T1000 (cell line): ENCODE results near the gene LRMDA.

ENCODE experiments used
- DNase-seq: peaks from one replicate; lab custom pipeline; 2025; ENCODE audit warnings: mixed read lengths; lab: John Stamatoyannopoulos, UW

LRMDA gene

DNA sequence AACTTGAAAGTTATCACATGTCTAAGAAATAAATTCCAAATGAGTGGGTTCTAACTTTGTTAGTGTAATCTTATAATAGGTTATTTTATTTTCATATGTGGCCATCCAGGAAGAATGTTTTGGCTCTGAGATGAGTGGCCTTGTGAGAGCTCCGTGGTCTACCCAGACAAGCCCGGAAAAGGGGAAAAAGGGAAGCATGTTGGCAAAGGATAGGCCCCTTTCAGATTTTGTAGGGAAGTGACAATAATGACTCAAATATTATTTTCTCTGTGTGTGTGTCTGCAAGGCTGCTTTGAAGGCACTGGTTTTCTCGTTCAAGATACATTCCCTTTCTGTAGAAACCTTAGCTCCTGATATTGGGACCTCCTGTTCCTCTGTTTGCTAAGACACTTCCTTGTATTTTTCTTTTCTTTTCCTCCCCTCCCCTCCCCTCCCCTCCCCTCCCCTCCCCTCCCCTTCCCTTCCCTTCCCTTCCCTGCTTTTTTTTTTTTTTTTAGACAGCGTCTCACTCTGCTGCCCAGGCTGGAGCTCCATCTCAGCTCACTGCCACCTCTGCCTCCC is 240.8 kb downstream of the LRMDA start:
- no peak for DNase-seq

DNA sequence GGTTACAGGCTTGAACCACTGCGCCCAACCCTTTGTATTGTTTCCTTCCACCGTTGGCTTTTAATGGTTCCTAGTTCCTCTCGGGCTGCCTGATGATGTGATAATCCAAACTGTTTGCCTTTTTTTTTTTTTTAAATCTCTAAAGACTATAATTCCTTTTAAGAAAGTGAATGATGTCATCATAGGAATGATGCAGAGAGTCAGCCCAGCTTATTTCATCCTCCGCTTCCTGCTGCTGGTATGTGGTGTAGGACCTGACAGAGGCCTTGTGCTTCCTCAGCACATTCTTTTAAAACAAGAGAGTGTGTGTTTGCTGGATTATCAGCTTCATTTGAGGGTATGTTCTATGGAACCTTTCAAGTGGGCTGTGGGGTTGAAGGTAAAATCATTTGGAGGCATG is 241.4 kb downstream of the LRMDA start:
- no peak for DNase-seq

DNA sequence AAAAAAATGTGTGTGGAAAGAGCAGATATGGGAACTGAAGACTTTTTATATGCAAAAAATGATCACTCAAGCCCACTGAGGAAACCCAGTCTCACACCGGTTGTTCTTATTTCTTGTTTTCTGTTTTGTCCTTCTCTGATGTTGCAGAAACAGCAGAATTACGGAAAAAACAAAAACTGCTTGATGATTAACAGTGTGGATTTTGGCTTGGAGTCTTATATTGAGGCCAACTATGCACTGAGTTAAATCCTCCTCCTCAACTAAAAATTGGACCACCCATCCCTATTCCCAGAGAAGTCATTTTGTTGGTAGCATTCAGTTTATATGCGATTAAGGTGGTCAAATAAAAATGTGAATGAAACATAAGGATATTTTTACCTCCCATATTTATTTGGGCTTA is 246.1 kb downstream of the LRMDA start:
- no peak for DNase-seq

DNA sequence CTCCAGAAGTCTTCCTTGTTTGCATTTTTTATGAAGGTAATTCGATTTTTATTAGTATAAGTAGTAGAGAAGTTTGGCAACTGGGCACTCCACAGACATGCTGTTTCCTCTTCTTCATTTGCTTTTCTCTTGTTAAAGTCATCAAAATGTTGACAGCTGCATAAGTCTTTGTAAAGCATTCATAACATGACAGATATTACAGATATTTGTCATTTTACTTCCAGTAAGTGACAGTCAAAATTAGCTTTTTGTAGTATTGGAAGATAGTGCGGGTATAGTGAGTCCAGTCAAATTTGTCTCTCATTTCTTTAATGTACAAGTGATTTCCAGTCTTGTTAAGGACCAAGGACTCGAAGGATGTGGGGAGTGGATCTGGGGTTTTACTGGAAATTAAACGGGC is 247.1 kb downstream of the LRMDA start:
- DNase-seq: no peak

DNA sequence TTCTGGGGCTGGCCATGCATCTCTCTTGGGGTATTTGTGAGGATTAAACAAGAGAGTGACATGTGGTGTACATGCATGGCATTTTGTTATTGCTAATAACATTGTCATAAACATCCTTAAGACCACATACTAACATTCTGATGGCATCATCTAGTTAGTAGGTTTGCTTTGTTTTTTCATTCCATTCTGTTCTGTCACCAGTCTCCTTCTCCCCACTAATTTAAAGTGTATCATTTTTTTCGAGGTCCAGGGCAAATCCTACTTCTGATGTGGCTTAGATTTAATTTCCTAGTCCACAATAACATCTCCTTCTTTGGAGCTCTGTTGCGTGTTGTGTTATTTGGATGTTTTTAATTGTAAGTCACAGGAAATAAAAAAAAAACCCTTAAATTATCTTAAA is 248.1 kb downstream of the LRMDA start:
- DNase-seq: no peak

DNA sequence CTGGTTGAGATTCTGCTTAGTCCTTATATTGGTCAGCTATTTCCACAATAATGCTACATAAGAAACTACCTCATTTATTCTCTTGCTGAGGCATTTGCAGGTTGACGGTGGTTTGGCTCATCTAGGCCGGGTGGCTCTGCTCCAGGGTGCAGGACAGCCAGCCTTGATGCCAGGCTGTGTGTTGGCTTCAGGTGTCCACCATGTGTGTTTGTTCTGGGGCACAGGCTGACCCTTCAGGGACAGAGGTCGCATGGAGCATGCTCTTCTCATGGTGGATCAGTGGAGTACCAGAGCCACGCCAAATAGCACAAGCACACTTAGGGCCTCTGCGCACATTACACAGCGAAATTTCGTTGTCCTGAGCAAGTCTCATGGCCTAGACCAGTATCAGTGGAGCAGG is 249.9 kb downstream of the LRMDA start:
- DNase-seq: no peak

DNA sequence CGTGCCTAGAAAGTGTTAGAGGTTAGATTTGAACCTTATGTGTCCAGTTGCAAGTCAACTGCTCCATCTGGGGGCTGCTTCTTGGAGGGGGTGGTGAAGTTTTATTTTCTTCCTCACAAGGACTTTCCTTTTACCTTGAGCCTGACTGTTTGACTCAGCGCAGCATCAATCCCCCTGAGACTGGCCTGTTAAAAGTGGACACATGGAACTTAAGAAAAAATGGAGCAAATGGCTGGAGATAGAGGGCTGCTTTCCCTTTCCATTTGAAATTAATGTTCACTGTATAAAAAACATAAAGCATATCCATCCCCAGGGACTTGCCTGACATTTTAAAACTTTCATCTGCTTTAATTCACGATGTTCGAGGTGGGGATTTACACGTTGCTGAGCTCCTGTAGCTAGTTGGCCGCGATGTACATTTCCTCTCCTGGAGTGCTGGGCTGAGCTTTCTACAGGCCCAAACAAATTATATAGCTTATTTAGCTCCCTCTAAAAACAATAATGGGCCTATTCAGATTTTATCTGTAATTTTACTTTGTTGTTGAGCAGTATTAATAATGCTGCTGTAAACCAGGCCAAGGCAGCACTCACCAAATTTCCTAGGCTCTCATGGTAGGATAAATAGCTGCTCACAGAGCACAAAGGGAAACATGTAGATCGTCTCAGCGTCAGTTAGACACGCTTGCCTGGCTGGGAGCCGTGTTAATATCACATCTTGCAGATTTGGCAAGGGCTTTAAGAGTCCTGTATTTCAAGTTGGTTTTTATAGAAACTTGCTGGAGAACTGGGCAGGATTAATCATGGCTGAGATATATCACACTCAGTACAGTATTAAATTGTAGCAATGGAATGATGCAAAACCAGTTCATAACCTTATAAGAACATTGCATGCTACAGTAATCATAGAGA is 251.5 kb downstream of the LRMDA start:
- no peak for DNase-seq

DNA sequence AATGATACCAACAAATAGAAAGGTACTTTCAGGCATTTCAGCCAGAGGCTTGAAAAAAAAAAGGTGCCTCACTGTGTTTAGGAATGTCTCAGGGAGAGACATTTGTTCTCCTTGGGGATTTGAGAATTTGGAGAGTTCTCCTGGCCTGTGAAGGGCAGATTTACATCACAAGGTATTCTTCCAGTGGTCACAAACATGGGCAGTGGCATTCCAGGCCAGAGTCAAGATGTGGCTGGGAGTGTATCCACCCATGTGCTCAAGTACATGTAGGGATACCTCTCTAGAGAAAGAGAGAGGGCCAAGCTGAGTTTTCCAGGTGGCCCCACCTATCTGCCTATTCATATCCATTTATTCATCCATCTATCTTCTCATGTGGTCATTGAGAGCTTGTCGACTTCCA is 253.8 kb downstream of the LRMDA start:
- no peak for DNase-seq

DNA sequence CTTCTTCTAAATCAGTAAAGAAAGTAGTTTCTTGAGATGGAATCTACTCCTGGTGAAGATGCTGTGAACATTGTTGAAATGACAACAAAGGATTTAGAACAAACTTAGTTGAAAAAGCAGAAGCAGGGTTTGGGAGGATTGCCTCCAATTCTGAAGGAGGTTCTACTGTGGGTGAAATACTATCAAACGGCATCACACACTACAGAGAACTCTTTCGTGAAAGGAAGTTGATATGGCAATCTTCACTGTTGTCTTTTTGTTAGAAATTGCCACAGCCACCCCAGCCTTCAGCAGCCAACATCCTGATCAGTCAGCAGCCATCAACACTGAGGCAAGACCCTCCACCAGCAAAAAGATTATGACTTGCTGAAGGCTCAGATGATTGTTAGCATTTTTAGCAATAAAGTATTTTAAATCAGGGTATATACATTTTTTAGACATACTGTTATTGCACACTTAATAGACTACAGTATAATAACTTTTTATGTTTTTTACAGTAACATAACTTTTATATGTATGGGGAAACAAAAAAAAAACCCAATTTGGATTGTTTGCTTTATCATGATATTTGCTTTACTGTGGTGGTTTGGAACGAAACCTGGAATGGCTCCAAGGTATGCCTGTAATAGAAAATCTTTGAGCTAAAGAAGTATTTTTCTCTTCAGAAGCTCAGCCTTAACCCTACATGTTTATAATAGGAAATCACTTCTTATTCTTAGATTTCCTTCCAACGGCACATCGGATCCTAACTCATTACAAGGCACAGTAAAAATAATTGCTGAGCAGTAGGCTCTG is 257.3 kb downstream of the LRMDA start:
- no peak for DNase-seq

DNA sequence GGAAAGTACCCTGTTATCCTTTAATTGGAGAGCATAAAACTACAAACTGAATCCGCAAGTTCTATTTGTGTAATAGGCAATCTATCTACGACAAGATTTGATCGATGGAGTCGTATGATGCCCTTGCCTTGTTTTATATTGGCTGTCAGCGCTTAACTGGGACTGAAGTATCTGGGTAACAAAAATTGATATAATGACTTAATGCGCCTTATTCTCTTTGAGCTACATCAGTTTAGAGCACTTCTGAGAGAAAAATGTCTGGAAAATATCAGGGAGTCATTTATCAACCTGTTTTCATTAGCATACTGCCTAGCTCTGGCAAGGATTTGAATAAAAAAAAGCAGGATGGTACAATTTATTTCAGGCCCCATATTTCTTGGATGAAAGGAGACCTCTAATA is 262.1 kb downstream of the LRMDA start:
- no peak for DNase-seq

DNA sequence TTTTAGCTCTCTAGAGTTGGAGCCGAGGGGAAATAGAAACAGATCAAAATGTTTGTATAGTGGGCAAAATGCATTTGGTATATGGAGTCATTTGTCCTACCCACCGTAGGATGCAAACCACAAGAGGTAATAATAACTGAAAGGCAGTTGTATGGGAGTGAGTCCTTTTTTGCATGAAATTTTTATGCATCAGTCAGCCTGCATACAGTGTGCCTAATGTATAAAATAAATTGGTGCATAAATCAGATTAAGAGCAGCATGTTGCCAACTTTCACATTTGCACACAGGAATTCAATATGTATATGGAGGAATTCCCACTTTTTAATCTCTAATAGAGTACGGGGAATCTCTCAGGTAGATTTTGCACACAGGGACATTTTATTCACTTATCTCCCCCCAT is 262.8 kb downstream of the LRMDA start:
- DNase-seq: no peak

DNA sequence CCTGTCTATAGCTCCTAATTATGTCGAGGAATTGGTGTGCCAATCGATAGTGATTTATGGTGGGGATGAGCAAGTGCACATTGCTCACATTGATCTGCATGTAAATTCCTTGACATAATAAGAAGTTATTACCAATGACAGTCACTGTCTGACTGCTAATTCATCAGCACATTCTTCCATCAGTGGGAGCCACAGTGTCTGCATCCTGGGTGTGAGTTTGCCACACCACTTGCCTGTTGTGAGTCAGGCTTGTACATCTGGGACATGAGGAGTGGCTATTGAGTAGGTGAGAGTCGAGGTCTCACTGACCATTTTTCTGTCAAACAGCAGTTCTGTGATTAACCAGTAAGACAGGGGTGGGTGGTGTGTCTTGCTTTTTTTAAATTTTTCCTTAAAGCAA is 263.4 kb downstream of the LRMDA start:
- DNase-seq: no peak

DNA sequence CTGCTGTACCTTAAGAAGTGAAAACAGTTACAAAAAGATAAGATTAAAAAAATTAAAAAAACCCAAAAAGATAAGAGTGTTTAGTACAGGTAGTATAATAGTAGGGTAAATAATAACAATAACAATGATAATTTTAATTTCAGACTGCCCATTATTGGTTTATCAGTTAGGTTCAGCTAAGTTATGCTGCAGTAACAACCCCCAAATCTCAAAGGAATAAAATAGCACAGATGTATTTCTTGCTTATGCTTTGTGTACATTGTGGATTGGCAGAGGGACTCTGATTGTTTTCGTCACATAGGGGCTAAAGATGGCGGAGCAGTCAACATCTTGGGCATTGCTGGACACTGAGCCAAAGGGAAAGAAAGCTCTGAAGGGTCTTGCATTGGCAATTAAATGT is 264.6 kb downstream of the LRMDA start:
- no peak for DNase-seq

DNA sequence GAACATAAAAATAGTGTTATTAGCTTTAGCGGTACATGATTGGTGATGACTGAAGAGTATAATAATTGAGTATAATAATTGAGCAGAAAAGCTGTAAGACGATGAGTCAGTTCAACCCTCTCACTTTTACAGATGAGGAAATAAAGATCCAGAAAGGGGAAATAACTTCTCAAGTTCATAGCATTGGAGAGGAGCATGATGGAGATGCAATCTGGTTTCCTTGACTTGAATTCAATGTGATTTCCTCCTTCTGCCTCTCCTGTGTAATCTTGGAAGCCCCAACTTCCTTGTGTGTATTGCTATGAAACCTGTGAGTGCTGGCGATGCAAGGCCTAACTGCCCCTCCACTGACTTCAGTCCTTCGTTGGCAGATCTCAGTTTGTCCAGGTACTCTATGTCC is 265.1 kb downstream of the LRMDA start:
- DNase-seq: no peak

DNA sequence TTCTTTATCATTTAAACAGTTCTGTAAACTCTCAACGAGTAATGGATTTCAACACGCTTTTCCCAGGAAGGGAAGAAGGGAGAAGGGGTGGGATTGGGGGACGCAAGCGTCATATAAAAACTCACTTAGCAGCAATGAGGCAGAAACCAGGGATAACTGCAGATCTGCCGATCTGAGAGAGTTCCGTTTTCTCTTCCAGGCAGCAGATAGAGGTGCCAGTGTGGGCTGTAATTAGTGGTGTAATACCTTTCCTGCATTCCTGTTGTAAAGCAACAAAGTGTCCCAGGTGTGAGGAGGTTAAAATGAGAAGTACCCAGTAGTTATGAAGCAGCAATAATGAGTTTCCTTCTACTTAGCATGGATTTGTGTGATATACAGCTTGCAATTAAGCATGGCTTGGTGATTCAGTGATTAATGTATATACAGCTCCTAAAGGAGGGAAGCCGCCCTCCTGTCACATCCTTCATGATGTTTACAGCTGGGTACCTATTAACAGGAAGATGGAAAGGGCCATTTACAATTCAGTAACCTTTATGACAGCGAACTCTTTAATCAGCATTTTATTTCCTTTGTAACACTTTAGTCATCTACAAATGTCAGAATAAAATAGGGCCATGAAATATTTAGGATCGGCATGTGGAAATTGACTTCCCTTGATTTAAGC is 271.9 kb downstream of the LRMDA start:
- DNase-seq: no peak

DNA sequence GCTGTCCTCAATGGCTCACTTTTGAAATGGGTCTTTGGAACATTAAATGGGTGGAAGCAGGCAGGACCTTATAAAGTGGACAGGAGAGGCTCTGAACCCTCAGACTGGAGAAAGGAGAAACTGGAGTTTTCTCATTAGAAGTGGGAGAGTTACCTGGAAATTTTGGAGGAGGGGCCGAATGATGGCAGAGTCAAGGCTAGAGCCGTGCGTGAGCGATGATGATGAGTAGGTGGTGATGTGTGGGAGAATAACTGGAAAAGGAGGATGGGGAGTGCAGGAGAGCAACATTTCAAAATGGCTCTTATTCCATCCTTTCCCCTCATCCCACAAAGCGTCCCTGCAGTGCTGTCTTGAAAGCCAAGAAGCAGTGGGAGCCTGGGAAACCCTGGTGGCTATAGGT is 274.0 kb downstream of the LRMDA start:
- DNase-seq: no peak

DNA sequence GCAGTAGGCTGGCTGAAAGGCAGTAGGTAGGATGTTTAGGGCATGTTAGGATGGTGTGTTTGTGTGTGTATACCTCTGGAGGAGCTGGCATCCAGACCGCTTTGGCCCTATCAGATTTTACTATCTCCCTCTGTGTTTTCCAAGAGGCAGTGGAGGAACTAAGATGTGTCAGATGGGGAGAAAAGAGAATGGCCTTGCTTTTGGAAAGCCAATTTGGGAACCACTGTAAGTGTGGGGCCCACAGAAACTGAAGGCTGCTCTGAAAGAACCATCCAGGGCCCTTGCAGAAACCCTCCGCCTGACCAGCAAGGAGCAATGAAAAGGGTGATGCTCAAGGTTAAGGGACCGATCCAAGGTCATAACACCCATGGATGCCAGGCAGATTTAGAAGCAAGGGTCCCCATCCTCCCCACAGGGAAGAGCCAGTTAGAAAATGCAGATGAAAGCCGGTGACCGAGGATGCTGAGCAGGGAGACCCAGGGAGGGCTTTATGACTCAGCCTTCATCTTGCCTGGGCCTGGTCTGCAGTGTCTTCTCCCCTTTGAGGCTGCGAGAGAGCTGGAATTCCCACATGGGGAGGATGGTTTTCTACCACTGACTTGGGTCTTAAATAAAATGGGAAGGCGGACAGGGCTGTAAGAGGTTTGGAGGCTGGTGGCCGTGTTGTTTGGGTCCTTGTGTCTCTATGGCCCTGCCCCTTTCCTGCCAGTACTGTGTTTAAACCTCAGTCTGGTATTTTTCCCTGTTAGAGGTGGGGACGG is 275.8 kb downstream of the LRMDA start:
- no peak for DNase-seq

DNA sequence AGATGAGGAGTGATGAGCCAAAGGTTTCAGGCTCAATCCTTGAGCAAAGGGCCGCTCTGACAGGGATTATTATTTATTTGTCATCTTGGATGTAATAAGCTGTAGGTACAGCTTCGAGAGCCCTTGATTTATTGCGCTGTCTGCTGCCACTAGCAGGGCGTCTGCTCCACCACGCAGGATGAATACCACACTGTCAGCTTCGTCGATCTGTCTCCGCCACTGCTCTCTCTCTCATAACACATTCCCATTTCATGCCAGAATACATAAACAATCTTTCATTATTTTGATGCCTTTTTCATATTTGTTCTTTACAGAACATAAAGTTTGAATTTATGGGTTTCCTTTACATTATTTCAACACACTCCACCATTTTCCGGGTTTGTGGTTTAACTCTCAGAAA is 276.6 kb downstream of the LRMDA start:
- DNase-seq: no peak

DNA sequence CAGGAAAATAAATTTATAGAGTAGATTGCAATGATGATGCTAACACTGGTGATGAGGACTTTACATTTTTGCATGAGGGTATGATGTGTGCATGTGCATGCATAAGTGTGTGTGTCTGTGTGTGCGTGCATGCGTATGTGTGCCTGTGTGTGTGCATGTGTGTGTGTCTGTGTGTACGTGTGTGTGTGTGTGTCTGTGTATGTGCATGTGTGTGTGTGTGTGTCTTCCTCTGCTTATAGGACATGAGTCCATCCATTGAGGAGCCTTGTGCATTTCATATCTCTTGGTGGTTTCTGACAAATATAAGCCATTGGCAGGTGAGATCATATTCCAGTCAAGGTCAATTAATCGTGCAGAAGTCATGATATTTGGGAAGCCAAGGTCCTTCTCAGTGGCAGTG is 277.8 kb downstream of the LRMDA start:
- no peak for DNase-seq

DNA sequence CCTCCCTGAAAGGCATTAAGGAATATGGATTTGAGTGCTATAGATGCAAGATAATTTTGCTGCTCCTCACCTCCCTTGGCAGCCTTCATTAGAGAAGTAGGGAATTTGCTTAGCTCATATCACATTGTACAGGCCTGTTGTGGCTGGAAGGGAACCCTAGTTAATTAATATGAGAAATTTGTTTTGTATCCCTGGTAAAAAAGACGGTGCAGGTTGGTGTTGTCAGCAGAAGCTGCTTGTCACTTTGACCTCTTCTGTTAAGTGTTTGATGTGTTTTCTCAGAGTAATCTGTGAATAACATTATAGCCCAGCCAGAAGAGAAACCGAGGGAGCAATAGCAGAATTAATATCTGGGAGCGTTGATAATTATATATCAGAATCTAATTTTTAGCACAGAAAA is 278.4 kb downstream of the LRMDA start:
- no peak for DNase-seq

DNA sequence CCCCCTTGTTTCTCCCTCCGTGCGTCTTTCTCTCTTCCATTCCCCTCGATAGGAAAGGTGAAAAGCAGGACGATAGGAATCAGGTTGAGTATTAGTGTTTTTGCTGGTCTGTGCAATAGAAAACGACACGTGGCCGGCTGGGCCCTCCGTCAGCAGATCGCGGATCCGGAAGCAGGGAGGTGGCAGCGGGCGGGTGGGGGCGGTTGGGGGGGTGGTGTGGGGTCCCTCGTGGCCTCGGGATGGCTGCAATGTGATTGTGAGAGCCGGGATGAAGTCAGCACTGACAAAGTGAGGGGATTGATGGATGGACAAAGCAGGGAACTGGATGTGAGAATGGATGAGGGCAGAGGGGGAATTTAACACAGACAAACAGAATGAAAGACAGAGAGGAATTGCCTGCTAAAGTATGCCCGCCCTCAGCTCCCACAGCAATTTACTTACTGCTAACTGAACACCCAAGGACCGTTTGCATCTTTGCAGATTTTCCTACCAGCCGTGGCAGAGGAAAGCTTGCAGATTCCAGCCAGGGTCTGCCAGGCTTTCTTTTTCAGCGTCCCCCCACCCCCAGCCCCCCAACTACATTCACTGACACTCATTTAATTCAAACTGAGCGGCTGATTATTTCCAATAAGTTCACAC is 280.9 kb downstream of the LRMDA start:
- no peak for DNase-seq
